ENCODE results near the gene AGTPBP1.

AGTPBP1 gene

GRCh38 chr9:85688361-85688760, 53.4 kb downstream of the AGTPBP1 start:
- Mint-ChIP-seq H3K4me3 (no peak overlapping the region), H3K27ac (peak overlapping the region; percentile 31), H3K4me1 (no peaks in the 10 kb centered on the region), H3K36me3 (ENCODE audit: low read depth) (peaks cover 70% of the 10 kb centered on the region), H3K27me3 (ENCODE audit: low read depth, poor library complexity) (no peaks in the 10 kb centered on the region), H3K9me3 (peaks cover 32% of the 10 kb centered on the region)
- DNase-seq = no peak
- TF ChIP-seq CTCF (IDR thresholded peaks at IDR 0.05) = no peak

GRCh38 chr9:85685081-85685480, 56.7 kb downstream of the AGTPBP1 start:
- no peak overlapping the region for H3K27ac Mint-ChIP-seq
- H3K4me3 Mint-ChIP-seq = no peak overlapping the region
- H3K9me3 Mint-ChIP-seq = peaks cover 24% of the 10 kb centered on the region
- no peak for DNase-seq
- peaks cover 80% of the 10 kb centered on the region for H3K36me3 Mint-ChIP-seq (ENCODE audit: low read depth)
- no peaks in the 10 kb centered on the region for H3K27me3 Mint-ChIP-seq (ENCODE audit: low read depth, poor library complexity)
- no peak for TF ChIP-seq CTCF (IDR thresholded peaks at IDR 0.05)
- no peaks in the 10 kb centered on the region for H3K4me1 Mint-ChIP-seq

- H3K4me3 Mint-ChIP-seq = no peak overlapping the region
- peaks cover 55% of the 10 kb centered on the region for H3K36me3 Mint-ChIP-seq (ENCODE audit: low read depth)
- no peak for DNase-seq
- no peaks in the 10 kb centered on the region for H3K9me3 Mint-ChIP-seq
- no peaks in the 10 kb centered on the region for H3K27me3 Mint-ChIP-seq (ENCODE audit: low read depth, poor library complexity)
- no peaks in the 10 kb centered on the region for H3K4me1 Mint-ChIP-seq
- no peak overlapping the region for H3K27ac Mint-ChIP-seq
- TF ChIP-seq CTCF (IDR thresholded peaks at IDR 0.05) = no peak
These were observed 65.0 kb downstream of the AGTPBP1 start for GRCh38 chr9:85676790-85677189.

- no peak for TF ChIP-seq CTCF (IDR thresholded peaks at IDR 0.05)
- Mint-ChIP-seq H3K4me3 (no peak overlapping the region), H3K4me1 (no peaks in the 10 kb centered on the region), H3K36me3 (ENCODE audit: low read depth) (peaks cover 38% of the 10 kb centered on the region), H3K27ac (no peak overlapping the region), H3K9me3 (no peaks in the 10 kb centered on the region), H3K27me3 (ENCODE audit: low read depth, poor library complexity) (no peaks in the 10 kb centered on the region)
- DNase-seq = no peak
These were observed 74.4 kb downstream of the AGTPBP1 start for GRCh38 chr9:85667374-85667773.

GRCh38 chr9:85666086-85666485, 75.7 kb downstream of the AGTPBP1 start:
- Mint-ChIP-seq H3K4me3 (no peak overlapping the region), H3K9me3 (no peaks in the 10 kb centered on the region), H3K27ac (no peak overlapping the region), H3K4me1 (no peaks in the 10 kb centered on the region), H3K27me3 (ENCODE audit: low read depth, poor library complexity) (no peaks in the 10 kb centered on the region), H3K36me3 (ENCODE audit: low read depth) (peaks cover 30% of the 10 kb centered on the region)
- no peak for DNase-seq
- no peak for TF ChIP-seq CTCF (IDR thresholded peaks at IDR 0.05)

- no peaks in the 10 kb centered on the region for H3K27me3 Mint-ChIP-seq (ENCODE audit: low read depth, poor library complexity)
- no peaks in the 10 kb centered on the region for H3K4me1 Mint-ChIP-seq
- H3K27ac Mint-ChIP-seq = peak overlapping the region; percentile 29
- DNase-seq = no peak
- H3K9me3 Mint-ChIP-seq = no peaks in the 10 kb centered on the region
- TF ChIP-seq CTCF (IDR thresholded peaks at IDR 0.05) = no peak
- H3K4me3 Mint-ChIP-seq = no peak overlapping the region
- peaks cover 13% of the 10 kb centered on the region for H3K36me3 Mint-ChIP-seq (ENCODE audit: low read depth)
These were observed 79.2 kb downstream of the AGTPBP1 start for GRCh38 chr9:85662573-85662972.
